GM19043 (cell line): ENCODE results near the gene PRKG1.
"Not testable (repeated sequence)": the region's sequence is repeated elsewhere in the genome, so short reads cannot be mapped to it uniquely, and the experiment has no call there.

ENCODE experiments used
- ATAC-seq: cut with Tn5 transposase; IDR thresholded peaks from one replicate; pipeline ENCODE4 v1.9.1; 2021; ENCODE audit warnings: low read depth; ENCODE audit not compliant: unreplicated experiment

PRKG1 gene

DNA sequence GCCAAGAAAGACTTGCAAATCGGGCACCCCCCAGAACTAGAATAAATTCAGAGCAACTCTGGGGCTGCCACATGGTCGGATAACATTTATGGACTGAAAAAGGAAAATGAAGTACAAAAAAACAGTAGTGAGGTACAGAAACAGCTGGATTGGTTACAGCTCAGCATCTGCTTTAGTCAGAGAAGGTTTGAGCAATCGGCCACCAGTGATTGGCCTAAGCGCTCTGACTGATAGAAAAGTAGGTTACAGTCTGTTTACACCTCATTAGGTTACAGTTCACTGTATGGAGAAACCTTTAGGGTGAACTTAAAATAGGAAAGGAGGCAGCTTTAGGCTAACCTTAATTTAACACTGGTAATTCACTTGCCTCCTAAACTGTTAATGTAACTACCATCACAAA lies 1137.8 kb downstream of the PRKG1 start:
- no peak for ATAC-seq

DNA sequence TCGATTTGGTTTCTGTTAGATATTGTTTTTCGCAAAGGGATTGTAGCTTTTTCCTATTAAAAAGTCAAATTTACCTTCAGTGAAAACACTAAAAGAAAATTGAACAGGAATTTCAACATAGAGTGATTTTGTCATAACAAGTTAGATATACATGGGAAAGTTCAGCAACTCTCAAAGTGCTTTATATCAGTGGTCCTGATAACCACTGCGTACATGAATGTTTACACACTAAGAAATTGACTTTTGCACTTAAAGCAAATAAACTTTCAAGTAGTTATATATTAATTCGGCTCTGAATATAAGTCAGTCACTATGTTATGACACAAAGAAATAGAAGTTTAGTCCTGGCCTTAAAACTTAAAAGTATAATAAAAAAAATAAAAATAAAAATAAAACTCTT lies 1138.5 kb downstream of the PRKG1 start:
- no peak for ATAC-seq

DNA sequence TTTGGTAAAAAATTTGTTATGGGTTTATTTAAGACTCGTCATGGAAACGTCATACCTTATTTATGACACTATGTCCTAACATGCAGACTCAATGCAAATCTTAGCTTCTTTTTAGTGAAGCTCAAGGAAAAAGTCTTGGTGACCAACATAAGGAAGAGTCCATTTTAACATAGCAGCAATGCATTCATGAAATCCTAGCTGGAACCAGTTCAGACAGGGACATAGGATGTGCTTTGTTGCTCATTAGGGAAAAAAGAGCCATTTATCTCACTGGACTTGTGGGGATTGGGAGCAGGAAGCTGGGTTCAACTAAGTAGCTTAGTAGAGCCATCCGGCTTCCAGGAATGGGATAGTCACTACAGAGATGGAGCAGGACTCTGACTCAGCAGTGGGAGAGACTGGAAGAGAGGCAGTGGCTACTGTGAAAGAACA lies 1139.0 kb downstream of the PRKG1 start:
- ATAC-seq: no peak

DNA sequence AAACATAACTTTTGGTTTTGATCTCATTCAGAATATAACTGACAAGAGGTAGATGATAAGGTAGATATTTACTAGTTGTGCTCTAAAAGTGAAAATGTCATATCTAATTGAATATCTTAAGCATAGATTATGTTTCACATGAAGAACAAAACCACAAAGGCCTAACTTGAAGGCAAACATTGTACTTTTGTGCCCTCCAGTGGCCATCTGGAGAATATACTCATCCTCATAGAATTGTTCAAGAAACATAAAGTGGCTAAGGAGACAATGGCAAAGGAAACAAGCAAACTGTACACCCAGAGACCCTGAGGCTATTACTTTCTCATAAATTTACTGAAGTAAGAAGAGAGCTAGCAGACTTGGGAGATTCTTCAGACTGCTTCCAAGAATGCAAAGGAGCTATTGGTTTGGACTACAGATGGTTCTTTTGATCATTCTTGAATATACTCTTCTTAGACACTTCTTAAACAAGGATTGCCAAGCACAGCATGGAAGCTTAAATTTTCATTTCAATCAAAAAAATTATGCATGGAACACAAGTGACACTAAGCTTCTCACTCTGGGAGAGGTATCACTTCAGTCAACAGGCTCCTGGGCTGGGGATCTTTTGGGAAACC lies 1141.6 kb downstream of the PRKG1 start:
- ATAC-seq: peak; percentile 63

DNA sequence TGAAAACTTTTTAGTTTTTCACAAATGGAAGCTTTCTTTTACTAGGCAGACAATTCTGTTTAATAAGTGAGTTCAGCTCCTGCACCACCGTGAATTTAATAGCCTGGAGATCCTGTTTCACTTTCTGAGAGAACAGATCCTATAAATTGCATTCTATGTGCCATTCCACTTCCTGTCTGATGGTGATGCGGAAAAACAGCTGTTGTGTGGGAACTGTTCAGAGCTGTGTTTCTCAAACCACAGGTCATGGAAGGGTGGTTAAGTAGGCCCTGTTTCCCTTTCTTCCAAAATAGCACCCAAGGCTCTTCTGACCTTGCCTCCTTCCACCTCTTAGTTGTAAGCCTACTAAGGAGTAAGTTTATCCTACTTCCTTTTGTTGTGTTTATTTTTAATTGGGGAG lies 1142.6 kb downstream of the PRKG1 start:
- ATAC-seq: peak; percentile 63

DNA sequence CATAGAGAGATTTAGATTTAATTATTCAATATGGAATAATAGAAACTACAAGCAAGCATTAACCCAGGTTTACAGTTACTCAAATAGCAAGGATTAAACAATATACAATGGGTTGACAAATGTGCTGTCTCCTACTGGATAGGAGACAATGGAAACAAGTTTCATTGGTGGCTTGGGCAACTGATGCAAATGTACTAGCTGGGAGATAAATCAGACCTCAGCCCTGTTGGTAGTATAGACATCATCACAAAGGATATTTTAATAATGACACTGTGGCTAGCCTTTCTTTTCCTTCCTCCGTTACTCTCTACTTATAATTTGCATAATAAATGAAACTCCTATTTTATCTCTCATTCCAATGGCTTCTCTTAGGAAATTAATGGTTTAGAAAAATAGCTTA lies 1143.2 kb downstream of the PRKG1 start:
- ATAC-seq: no peak

DNA sequence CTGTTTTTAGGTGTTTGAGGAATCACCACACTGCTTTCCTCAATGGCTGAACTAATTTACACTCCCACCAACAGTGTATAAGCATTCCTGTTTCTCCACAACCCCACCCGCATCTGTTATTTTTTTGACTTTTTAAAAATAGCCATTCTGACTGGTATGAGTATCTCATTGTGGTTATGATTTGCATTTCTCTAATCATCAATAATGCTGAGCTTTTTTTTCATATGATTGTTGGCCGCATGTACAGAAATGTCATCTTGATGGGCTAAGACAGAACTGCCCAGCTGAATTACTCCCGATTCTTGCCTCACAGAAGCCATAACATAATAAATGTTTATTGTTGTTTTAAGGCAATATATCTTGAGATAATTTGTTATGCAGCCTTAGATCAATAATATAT lies 1146.7 kb downstream of the PRKG1 start:
- ATAC-seq: no peak

DNA sequence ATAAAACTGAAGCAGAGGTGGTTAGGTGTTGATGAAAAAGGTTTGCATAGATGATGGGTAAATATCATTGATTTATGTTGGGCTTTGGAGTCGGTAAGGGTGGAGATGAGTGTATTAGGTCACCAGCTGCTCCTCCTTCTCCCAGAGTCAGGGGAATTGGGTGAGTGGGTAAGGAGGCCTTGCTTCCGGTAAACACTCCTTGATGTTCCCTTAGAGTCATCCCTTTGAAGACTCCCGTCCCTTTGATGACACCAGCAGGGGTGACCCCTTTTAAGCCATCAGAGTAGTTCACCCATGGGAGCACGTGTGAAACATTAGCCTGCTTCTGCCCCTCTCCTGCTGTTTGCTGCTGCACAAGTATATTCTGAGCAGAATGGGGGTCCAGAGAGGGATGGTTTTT lies 1147.6 kb downstream of the PRKG1 start:
- ATAC-seq: no peak

DNA sequence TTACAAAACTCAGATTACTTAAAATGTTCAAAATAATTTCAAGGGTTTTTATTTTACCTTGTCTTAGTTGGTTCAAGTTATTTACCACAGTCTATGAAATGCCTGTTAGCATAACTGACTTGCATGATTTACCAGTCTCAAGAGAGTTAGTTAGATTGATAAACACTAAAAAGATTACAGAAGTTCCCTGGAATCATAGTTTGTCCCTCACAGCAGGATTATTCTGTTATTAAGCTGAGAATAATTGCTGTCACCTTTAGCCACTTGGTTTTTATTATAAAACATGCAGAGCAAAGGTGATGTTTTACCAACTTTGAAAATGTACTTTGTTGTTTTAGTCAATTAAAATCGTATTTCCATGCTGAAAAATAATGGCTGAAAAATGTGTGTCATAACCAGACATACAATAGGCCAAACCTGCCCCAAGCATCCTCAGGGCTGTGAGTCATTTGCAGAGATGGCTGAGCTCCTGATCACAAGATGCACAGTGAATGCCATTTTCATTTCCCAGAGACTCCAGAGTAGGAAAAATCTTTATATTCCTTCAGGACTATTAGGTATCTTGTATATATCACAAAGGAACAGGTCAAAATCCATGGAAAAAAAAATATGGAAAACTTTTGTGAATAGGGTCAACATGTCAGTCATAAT lies 1152.0 kb downstream of the PRKG1 start:
- no peak for ATAC-seq

DNA sequence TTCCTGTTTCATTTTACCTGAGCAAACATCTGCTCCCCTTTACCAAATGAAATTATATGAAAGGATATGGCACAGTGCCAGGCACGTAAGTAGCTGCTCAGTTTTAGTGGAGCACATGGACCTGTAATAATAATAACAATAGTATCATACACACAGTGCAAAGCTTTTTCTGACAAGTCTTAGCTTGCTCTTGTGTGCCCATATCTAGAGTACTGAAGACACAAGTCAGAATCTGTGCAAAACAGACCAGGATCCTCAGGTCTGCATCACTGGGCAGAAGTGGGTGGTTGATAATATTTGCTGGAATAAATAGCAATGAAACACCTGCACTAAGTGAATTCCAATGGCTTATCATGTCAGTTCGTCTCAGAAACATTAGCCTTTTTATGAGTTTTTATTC lies 1154.3 kb downstream of the PRKG1 start:
- no peak for ATAC-seq

DNA sequence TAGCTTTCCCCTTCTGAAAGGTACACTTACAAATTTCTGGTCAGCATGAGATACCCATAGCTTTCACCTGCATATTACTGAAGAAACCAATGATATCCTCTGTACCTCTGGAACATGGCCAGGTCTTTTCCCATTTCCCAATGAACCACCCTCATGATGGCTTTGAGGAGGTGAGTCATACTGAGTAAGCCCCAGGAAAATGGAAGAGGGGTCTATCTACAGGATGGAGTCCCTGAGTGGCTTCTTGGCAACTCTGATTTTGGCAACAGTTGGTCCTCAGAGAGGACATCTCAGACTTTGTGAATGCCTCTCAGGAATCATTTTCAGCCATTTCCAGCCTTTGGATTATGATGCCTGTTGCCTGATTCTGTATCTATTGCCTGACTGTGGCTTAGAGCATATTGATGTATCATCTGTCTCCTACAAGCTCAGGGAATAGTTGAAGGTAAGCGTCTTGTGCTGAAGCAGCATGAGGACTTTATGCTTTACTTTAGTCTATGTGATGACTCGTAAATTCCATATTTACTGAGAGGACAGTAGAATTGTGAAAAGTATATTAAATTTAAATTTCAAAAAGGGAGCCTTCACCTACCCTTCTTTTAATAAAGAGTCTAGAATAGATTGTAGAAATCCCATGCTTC lies 1155.1 kb downstream of the PRKG1 start:
- ATAC-seq: no peak

DNA sequence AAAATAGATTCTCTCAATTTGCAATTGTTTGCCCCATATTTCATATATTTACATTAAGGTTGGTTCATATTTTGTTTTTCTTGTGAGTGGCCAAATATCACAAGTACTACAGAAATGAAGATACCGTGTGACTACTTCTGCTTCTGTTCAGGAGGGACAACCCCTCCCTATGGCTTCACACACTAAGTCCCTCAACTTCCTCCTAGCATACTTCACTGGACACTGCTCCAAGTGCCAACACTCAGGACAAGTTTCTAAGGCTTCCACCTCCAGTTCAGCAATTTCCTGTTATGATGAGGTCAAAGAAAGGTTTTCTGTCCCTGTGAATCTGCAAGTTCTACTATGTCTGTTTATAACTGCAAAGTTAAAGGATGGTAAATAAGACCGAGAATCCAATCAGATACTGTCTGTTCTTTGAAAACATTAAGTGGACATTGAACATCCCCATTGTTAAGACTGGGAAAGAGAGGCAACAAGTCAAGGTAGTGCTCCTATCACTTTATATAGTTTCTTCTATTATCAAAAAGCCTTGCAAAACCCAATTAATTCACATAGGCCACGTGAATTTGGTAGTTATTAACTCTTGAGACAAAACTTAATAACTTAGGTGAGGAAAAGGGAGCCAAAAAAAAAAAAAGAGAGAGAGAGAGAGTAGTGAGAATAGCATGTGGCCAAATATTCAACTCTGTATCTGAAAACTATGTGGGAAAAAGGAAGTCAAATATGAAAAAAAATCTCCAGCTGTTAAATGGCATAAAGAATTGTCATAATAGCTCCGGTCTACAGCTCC lies 1158.5 kb downstream of the PRKG1 start:
- ATAC-seq: peak; percentile 94

DNA sequence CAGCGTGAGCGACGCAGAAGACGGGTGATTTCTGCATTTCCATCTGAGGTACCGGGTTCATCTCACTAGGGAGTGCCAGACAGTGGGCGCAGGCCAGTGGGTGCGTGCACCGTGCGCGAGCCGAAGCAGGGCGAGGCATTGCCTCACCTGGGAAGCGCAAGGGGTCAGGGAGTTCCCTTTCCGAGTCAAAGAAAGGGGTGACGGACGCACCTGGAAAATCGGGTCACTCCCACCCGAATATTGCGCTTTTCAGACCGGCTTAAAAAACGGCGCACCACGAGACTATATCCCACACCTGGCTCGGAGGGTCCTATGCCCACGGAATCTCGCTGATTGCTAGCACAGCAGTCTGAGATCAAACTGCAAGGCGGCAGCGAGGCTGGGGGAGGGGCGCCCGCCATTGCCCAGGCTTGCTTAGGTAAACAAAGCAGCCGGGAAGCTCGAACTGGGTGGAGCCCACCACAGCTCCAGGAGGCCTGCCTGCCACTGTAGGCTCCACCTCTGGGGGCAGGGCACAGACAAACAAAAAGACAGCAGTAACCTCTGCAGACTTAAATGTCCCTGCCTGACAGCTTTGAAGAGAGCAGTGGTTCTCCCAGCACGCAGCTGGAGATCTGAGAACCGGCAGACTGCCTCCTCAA lies 1159.2 kb downstream of the PRKG1 start:
- not testable (repeated sequence) for ATAC-seq

DNA sequence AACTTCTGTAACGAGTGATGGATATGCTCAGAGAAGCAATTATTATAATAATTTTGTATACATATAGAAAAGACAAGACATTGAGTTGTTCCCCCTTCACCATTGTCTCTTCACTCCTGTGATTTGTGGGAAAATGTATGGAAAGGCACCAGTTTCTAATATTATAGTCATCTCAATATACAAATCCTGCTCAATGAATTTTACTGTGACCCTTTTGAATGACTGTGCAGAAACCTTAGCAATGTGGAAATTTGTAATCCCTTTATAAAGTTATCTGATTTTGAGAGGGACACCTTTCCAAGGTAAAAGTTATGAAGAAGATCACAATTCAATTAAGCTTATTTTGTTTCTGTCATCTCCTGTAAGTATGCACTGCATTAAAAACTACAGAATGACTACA lies 1165.5 kb downstream of the PRKG1 start:
- ATAC-seq: no peak

DNA sequence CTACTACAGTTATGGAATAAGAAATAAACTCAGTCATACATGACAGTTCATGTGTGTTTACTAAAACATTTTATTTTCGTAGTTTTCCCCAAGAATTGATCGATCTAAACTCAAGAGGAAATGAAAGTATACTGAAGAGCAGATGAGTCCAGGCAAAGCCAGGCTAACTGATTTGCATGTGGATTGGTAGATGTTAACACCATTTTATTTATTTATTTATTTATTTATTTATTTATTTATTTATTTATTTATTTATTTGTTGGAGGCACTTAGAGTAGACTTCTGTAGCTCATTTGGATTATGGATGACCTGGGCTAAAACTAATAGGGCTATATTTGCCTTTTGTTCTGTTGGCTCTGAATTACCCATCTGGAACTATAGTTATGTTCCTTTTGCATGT lies 1171.3 kb downstream of the PRKG1 start:
- ATAC-seq: peak; percentile 58

DNA sequence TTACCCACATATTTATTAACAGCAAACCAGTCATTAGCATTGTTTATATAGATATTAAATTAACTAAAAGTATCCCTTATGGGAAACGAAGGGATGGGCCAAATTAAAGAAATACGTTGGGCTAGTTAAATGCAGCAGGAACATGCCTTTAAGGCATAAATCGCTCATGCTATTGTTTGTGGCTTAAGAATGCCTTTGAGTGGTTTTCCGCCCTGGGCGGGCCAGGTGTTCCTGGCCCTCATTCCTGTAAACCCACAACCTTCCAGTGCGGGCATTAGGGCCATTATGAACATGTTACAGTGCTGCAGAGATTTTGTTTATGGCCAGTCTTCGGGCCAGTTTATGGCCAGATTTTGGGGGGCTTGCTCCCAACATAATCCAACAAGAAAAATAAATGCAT lies 1173.6 kb downstream of the PRKG1 start:
- not testable (repeated sequence) for ATAC-seq

DNA sequence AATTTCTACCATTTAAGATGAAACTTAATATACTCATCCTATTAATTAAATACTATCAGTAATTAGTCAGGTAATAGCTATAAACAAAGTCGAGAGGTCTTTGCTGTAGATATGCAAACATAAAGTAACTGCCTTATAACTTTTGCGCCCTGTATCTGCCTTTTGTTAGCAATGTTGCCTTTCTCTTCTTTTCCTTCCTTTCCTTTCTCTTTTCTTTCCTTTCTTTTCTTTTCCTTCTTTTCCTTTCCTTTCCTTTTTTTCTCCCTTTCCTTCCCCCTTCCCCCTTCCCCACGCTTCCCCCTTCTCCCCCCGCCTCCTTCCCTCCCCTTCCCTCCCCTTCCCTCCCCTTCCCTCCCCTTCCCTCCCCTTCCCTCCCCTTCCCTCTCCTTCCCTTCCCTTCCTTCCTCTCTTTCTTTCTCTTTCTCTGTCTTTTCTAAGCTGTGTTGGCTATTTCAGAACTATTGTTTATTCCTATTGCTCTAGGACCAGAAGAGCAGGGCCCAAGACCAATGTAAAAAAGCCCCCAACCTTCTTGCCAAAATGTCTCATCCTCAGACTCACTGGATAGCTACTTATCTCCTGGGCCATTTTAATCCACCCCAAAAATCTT lies 1174.5 kb downstream of the PRKG1 start:
- ATAC-seq: no peak

DNA sequence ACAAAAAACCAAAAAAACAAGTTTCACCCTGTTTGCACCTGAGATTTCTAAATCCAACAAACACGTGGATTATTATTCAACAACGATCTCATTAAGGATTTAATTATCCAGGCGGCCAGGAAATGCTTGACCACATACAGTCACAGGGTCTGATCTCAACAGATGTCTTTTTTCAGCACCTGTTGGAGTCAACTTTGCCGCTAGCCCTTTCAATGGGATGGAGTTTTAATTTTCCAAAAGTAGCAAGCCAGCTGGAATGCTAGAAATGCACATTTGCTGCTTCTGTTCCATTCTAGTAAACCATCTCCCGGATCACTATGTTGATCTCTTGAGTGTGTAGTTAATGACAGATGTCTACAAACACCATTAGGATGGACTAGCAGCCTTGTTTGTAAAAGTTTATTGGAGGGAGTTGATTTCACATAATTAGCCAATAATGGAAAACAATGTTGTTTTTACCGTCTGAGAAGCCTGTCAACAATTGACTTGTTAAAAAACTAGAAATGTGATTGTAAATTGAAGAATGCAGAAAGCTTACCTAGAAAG lies 1175.6 kb downstream of the PRKG1 start:
- ATAC-seq: no peak

DNA sequence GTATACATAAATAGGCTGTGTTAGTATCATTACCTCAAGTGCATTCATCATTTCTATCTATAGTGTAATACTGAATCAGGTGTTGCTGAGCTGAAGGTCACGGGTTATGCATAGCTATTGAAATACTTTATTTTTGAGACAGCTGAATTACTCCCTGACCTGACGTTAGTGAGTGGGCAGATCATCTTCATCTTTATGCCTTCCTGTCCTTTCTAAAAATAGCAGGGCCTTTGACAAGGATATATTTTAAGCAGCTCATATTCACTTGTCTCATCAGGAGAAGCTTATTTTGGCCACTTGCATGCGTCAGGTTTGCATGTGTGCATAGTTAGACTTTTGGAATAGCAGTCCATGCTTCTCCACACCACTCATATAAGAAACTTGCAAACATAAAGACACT lies 1176.2 kb downstream of the PRKG1 start:
- no peak for ATAC-seq

DNA sequence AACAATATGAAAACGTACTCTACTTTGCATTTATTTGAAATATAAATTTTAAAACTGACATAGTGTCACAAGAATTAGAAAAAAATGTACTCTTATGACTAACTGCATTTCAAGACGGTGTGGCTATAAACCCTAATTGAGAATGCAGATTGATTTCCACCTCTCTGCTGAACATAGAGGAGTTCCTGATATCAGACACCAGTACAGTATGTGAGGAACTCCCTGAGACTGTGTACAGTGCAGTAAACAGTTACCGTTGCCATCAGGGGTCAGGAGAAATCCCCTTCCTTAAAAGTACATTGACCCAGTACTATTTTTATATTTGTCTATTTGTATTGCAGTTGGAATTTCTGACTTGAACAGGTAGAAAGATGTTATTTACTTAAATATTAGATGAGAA lies 1178.0 kb downstream of the PRKG1 start:
- ATAC-seq: no peak
